NCI-H128 (cell line): ENCODE measurements around the gene CATSPERZ.

ENCODE experiments used
- DNase-seq: peaks from one replicate; lab custom pipeline; 2025; ENCODE audit not compliant: unreplicated experiment; lab: John Stamatoyannopoulos, UW

Gene CATSPERZ, protein sequence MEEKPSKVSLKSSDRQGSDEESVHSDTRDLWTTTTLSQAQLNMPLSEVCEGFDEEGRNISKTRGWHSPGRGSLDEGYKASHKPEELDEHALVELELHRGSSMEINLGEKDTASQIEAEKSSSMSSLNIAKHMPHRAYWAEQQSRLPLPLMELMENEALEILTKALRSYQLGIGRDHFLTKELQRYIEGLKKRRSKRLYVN

DNA sequence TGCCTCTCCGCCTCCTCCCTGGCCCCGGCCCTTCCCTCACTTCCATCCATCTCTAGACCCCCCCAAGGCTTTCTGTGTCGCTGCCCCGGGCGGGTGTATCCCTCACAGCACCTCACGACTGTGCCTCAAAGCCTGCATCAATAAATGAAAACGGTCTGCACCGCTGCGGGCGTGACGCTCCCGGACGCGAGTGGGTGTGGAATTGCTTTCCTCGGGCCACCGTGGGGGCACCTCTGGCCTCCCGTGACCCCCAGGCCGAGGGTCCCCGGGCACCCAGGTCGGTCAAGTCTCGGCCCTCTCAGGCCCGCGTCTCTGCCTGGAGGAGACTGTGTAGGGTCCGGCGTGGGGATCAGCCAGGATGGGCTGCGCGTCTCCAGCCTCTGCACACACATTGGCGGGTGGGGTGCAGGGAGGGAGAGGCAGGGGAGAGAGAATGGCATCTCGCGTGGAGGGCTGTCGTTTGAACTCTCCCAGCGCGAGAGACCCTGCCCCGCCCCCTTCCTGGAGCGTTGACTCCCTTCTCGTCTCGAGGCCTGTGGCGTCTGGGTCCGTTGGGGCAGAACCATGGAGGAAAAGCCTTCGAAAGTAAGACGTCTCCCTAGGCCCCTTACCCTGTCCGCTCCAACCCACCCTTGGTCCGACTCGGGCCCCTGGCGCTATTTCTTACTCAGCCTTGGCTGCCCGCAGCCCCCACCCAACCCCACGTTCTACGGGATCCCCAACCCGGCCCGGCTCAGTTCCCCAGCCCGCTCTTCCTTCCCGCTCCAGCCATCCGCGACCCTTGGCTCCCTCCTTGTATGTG, at the start of gene CATSPERZ:
TSS of gene CATSPERZ (plus strand) at position 512 of the 802 bp plus-strand sequence. CDS start at position 565, 53 bp downstream.
- DNase-seq: no peak

DNA sequence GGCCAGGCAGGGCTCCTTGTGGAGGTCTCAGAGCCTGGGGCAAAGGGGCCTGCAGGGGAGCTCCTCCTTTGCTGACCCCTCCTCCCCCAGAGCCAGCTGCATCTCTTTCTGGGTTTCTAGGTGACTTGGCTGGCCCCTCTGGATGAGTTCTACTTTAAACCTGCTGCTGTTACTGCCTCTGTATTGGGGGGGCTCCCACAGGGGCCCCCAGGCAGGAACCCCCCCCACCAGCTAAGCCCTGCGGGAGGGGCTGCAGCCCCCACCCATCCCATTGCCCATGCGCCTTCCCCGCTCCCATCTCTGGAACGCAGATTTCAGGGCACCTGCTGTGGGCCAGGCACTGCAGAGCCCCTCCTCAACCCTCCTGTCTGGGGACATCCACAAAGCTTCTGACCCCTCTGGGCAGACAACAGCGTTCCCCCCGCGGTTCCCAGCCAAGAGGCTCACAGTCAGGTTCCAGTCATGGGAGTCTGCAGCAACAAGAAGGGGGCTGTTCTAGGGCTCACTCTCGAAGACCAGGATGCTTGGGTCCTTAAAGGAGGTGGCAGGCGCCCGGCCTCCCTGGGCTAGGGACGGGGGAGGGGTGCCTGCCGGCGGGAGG, 49.6 kb upstream of the CATSPERZ start:
- DNase-seq: no peak

DNA sequence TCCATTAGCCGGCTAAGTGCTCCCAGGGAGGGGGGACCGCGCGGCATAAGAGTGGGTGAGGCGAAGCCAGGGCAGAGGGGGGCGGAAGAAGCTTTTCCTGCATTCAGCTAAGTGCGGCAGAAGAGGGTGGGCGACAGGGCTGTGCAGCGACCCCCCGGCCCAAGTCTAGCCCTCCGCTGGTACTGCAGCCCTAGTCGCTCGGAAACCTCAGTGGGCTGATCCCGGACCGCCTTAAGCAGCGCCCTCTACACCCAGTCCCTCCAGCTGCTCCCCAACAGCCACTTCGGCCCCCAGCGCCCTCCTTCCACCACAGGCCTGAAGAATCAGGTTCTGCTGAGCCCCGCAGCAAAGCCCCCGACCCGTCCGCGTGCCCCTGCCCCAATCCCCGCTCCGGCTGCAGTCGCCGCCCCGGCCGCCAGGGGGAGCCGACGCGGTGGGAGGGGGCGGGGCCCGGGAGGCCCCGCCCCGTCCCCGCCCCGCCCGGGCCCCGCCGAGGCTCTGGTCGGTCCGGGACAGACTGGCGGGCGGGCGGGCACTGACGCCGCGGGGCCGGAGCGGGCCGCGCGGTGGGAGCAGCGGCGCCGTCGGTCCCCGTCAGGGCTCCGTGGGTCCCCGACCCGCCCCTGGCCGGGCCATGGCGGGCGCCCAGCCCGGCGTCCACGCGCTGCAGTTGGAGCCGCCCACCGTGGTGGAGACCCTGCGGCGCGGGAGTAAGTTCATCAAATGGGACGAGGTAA, 49.0 kb upstream of the CATSPERZ start, which contains the start of gene PLCB3:
TSS of gene PLCB3 (plus strand) at position 515 of the 737 bp plus-strand sequence. CDS start at position 635, 120 bp downstream.
- no peak for DNase-seq

DNA sequence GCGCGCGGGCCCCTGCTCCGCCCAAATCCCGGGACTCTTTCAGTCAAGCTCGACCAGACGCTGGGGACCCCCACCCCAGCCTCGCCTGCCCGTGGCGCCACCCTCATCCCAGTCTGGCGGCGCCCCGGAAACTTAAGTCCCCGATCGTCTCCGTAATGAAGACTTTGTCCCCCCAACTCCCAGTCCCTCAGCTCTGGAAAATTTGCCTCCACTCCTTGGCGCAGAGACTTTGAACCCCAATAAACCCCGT, 48.5 kb upstream of the CATSPERZ start:
- DNase-seq: no peak

DNA sequence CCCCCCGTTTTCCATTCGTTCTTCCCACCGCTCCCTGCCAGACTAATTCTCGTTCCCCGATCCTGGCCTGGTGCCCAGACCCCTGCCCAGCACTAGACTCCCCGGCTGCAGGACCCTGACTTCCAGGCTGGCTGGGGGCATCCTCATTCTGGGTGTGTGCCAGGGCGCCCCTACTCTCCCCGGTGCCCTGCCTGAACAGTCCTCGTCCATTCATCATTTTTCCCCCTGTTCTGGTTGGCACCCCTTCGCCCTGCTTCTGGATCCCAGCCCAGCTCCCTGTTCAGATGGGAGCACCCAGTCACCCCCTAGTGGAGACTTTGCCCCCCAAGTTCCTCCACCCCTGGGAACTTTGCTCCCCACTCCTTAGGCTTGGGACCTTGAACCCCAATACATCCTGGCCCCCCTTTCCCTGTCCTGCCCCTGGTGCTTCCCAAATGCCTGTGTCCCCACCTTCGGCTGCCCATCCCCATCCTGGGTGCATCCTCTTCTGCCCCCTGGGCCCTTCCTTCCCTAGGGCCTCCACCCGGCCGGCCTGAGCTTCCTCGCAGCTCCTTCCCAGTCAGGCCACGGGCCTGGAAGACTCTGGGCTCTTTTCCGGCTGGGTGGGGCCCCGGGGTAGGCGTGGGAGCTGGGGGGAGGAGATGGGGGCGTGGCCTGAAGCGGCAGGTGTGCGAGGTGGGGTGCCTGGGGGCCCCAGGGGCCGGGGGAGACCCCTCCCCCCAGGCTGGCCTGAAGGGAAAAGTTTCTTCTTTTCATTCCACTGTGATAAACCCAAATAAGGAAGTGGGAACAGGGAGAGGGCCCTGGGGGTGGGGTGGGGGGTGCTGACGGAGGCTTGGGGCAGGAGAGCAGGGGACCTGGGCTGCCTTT, 47.9 kb upstream of the CATSPERZ start:
- no peak for DNase-seq

DNA sequence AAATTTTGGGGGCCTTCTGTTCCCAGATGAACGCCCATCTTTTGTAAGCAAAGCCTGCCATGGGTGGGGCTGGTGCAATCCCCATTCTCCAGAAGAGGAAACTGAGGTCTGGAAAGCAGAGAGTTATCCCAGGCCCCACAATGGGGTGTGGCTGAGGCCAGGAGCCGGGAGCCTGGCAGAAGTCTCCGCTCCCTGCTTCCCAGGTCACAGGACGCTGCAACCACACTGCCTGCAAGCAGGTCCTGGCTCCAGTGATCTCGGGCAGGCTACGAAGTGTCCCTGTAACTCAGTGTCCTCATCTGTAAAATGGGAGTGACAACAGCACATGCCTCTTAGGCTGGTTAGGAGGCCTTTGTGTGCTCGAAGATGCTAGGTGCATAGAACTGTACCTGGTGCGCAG, 47.1 kb upstream of the CATSPERZ start:
- no peak for DNase-seq

DNA sequence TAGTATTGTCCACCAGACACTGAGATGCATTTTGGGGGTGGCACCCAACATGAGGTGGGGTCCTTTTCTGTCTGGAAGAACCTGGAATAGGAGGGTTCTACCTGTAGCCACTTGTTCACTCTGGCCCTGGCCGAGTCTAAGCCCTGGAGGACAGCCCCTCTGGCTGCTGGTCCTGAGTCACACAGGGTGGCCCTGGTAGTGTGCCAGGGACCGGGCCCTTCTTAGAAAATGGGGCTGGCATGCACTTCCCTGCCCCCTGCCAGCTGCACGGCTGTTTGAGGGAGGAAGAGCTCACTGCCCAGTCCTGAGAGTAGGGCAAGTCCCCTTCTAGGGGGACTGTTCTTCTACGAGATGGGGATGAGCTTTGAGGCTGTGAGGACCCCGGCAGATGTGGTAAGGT, 46.7 kb upstream of the CATSPERZ start:
- no peak for DNase-seq

DNA sequence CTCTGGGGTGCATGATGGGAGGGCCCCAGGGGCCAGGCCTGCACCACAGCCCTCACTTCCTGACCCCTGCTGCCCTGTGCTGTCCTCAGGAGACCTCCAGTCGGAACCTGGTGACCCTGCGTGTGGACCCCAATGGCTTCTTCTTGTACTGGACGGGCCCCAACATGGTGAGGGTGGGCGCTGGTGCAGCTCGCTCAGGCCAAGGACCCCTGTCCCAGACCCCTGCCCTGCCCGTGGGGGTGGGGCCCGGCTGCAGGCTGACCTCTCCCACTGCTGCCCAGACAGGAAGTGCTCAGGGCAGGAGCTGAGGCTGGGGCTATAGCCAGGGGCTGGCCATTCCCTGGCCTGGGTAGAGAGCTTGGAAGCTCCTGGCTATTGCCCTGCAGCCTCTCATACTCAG, 45.8 kb upstream of the CATSPERZ start:
- no peak for DNase-seq

DNA sequence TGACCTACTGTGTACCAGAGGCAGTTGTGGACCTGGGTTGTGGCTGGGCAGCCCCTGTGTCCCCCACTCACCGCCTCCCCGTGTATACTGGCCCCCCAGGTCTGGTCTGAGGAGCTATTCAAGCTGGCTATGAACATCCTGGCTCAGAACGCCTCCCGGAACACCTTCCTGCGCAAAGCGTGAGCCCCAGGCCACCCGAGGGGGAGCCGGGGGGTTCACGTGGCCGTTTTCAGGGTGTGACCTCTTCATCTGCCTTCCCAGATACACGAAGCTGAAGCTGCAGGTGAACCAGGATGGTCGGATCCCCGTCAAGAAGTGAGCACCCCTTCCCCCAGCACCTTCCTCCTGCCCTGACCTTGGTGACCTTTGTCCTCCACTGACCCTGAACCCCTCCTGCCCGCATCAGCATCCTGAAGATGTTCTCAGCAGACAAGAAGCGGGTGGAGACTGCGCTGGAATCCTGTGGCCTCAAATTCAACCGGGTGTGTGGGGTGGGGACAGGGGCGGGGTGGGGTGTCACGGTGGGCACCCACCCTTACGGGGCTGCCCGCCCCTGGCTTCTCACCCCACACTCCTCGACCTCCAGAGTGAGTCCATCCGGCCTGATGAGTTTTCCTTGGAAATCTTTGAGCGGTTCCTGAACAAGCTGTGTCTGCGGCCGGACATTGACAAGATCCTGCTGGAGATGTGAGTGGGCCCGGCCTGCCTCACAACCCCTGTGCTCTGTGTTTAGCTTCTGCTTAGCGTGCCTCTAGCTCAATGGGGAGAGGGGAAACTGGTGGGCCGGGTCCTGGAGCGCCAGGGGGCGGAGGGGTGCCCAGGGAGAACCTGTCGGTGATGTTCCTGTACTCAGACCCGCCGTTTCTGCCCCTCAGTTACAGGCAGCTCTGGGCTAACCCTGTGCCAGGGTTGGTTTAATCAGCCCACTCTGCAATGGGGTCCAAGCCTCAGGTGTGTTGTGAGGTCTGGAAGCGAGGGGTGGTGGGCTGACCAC, 44.7 kb upstream of the CATSPERZ start:
- DNase-seq: no peak

DNA sequence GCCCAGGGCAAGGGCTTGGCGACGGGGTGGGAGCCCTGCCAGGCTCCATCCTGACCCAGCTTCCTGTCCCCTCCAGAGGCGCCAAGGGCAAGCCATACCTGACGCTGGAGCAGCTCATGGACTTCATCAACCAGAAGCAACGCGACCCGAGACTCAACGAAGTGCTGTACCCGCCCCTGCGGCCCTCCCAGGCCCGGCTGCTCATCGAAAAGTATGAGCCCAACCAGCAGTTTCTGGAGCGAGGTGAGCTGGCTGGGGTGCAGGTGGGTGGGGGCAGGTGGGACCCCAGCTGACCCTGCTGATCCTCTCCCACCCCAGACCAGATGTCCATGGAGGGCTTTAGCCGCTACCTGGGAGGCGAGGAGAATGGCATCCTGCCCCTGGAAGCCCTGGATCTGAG, 43.9 kb upstream of the CATSPERZ start:
- DNase-seq: no peak

DNA sequence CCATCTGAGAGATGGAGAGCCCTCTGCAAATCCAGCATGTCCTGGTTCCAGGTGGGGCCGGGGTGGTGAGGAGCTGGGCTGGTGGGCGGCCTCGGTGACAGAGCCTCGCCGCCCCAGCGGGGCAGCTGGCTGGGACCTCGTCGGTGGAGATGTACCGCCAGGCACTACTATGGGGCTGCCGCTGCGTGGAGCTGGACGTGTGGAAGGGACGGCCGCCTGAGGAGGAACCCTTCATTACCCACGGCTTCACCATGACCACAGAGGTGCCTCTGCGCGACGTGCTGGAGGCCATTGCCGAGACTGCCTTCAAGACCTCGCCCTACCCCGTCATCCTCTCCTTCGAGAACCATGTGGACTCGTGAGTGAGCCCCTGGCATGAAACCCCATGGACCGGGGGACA, 41.8 kb upstream of the CATSPERZ start:
- no peak for DNase-seq

DNA sequence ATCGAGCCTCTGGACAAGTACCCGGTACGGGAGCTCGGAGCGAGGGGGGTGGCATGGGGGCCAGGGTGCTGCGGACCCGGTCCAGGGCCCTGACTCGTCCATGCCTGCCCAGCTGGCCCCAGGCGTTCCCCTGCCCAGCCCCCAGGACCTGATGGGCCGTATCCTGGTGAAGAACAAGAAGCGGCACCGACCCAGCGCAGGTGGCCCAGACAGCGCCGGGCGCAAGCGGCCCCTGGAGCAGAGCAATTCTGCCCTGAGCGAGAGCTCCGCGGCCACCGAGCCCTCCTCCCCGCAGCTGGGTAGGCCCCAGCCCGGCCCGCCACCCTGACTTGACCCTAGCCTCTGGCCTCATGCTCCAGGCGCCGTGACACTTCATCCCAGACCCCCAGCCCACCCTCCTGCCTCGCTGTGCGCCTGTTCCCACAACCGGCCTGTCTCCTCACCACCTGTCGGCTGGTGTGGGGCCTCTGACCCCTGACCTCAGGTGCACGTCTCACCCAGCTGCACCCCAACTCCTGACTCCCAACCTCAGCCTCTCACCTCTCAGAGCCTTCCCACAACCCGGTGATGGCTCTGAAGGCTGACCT, 41.1 kb upstream of the CATSPERZ start:
- no peak for DNase-seq

DNA sequence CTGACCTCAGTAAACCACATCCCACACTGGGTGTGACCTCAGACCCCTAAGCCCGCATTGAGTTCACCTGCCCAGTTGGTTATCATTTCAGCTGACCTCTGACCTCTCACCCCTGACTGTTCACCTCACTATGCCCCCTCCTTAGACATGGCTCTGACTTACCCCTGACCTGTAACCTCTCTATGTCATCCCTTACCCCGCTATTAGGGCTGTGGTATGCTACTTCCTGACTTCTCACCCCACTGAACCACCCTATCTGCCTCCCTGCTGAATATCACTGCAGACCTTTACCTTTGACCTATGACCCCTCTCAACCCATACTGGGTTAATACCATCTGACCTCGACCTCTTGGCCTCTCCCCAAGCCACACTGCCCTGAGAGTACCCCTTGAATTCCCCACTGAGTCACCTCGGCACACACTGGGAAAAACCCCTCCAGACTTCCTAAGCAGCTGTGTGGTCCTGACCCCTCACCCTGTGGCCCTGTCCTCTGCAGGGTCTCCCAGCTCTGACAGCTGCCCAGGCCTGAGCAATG, 40.6 kb upstream of the CATSPERZ start:
- DNase-seq: no peak

DNA sequence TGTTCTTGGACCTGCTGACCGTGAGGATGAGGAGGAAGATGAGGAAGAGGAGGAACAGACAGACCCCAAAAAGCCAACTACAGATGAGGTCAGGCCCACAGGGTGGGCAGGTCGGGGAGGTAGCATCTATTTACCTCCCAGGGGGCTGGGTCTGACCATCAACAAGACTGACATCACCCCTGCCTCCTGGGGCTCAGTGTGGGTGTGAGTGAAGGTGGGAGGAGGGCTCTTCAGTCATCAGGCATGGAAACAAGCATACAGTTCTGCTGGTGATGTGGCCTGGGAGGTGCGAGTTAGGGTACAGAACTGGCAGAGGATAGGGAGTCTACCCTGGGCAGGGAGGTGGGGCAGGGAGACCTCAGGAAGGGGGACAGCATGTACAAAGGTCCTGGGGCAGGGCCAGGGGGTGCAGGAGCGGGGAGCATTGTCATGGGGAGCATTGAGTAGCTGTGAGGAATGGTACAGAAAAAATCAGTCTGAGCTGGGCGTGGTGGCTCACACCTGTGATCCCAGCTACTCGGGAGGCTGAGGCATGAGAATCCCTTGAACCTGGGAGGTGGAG, 39.9 kb upstream of the CATSPERZ start:
- DNase-seq: no peak

DNA sequence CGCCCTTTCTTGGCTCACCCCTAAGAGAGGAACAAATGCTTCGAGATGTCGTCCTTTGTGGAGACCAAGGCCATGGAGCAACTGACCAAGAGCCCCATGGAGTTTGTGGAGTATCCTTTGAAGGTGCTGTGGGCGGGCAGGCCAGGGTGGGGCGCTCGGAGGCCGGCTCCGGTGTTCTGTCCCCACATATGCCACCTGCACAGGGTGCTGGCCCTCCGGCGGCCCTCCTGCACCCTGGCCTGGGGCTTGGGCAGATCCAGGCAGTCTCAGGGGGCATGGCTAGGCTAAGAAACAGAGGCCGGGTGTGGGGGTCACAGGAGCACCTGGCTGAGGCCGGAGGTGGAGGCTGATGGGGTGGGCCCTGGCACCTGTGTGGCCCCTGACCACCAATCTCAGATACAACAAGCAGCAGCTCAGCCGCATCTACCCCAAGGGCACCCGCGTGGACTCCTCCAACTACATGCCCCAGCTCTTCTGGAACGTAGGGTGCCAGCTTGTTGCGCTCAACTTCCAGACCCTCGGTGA, 38.5 kb upstream of the CATSPERZ start:
- no peak for DNase-seq

DNA sequence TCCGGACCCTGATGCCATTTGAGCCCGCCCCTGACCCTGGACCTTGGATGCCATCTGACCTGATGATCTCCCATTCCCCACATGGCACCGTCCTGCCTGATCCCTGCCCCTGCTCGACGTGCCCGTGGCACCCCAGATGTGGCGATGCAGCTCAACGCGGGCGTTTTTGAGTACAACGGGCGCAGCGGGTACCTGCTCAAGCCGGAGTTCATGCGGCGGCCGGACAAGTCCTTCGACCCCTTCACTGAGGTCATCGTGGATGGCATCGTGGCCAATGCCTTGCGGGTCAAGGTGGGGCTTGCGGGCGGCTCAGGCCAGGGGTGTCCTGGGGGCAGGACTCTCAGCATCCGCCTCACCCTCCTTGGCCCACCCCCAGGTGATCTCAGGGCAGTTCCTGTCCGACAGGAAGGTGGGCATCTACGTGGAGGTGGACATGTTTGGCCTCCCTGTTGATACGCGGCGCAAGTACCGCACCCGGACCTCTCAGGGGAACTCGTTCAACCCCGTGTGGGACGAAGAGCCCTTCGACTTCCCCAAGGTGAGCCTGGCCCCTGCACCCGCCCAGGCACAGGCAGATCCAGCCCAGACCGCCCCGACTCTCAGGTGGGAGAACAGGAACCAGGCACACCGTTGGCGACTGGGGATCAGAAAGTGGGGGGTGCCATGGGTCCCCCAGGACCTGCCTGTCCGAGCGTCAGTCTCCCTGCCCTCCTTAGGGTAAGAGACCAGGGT, 37.7 kb upstream of the CATSPERZ start:
- DNase-seq: no peak

DNA sequence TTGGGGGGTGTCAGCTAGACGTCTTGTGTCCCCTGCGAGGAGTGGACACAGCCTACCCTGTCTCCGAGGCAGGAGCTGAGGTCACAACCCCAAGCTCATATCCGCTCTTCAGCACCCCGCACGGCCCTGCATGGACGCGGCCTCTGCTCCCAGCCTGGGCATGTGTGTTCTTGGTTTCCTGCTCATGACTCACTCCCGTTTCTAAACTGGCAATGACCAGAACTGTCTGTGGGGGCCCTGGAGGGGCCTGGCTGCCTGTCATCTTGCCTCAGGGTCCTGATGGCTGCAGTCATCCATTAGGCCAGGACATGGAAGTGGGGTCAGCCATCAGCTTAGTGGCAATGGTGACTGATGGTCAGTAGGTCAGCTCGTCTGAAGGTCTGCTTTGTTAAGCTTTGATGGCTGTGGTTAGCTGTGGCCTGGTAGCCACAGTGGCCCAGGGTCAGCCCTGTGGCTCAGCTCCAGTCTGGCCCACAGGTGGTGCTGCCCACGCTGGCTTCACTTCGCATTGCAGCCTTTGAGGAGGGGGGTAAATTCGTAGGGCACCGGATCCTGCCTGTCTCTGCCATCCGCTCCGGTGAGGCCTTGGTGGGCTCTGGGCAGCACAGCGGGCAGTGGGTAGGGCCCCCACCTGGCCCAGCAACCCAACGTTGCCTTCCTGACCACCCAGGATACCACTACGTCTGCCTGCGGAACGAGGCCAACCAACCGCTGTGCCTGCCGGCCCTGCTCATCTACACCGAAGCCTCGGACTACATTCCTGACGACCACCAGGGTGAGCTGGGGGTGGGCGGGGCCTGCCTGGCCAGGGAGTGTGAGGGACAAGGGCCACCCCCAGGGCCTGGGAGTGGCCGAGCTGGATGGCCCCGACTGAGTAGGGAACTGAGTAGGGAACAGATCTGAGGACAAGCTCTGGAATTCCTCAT, 36.9 kb upstream of the CATSPERZ start:
- DNase-seq: no peak
